HEK293 (cell line): ENCODE measurements around the gene ZNF565.

Source experiments
- BCL11A ChIP-seq: fragments of 450-650 bp; formaldehyde crosslinking; IDR thresholded peaks from 2 replicates; pipeline ENCODE4 v1.5.1; 2016; ENCODE audit warnings: low read depth, missing biosample characterization, missing genetic modification characterization
- GFI1B ChIP-seq: fragments of 450-650 bp; formaldehyde crosslinking; IDR thresholded peaks from 2 replicates; pipeline ENCODE4 v1.5.1; 2016; ENCODE audit warnings: missing biosample characterization, missing genetic modification characterization
- OVOL3 ChIP-seq: fragments of 450-650 bp; formaldehyde crosslinking; IDR thresholded peaks from 2 replicates; pipeline ENCODE4 v1.5.1; 2016; ENCODE audit warnings: missing biosample characterization, missing genetic modification characterization
- SCRT2 ChIP-seq: fragments of 450-650 bp; formaldehyde crosslinking; IDR thresholded peaks from 2 replicates; pipeline ENCODE4 v1.5.1; 2016; ENCODE audit warnings: missing biosample characterization, missing genetic modification characterization
- WT1 ChIP-seq: fragments of 450-650 bp; formaldehyde crosslinking; IDR thresholded peaks from 2 replicates; pipeline ENCODE4 v1.5.1; 2016; ENCODE audit warnings: missing biosample characterization, missing genetic modification characterization
- YY1 ChIP-seq: fragments of 450-650 bp; formaldehyde crosslinking; IDR thresholded peaks from 2 replicates; pipeline ENCODE4 v1.5.1; 2018; ENCODE audit warnings: missing biosample characterization, missing genetic modification characterization
- ZBTB7A ChIP-seq: fragments of 450-650 bp; formaldehyde crosslinking; IDR thresholded peaks from 2 replicates; pipeline ENCODE4 v1.5.1; 2016; ENCODE audit warnings: low read depth, missing biosample characterization, missing genetic modification characterization
- ZNF239 ChIP-seq: fragments of 450-650 bp; formaldehyde crosslinking; IDR thresholded peaks from 2 replicates; pipeline ENCODE4 v1.5.1; 2016; ENCODE audit warnings: missing biosample characterization, missing genetic modification characterization
- ZNF302 ChIP-seq: fragments of 450-650 bp; formaldehyde crosslinking; IDR thresholded peaks from 2 replicates; pipeline ENCODE4 v1.5.1; 2016; ENCODE audit warnings: missing biosample characterization, missing genetic modification characterization, low read depth
- ZNF311 ChIP-seq: fragments of 450-650 bp; formaldehyde crosslinking; IDR thresholded peaks from 2 replicates; pipeline ENCODE4 v1.5.1; 2017; ENCODE audit warnings: missing biosample characterization, missing genetic modification characterization, borderline replicate concordance
- ZNF423 ChIP-seq: fragments of 450-650 bp; formaldehyde crosslinking; IDR thresholded peaks from 2 replicates; pipeline ENCODE4 v1.5.1; 2016; ENCODE audit warnings: missing biosample characterization, missing genetic modification characterization
- ZNF426 ChIP-seq: fragments of 450-650 bp; formaldehyde crosslinking; IDR thresholded peaks from 2 replicates; pipeline ENCODE4 v1.5.1; 2017; ENCODE audit warnings: missing biosample characterization, missing genetic modification characterization, mild to moderate bottlenecking, inconsistent platforms, moderate library complexity
- ZNF521 ChIP-seq: fragments of 450-650 bp; formaldehyde crosslinking; IDR thresholded peaks from 2 replicates; pipeline ENCODE4 v1.5.1; 2017; ENCODE audit warnings: missing biosample characterization, mild to moderate bottlenecking, missing genetic modification characterization
- ZNF558 ChIP-seq: fragments of 450-650 bp; formaldehyde crosslinking; IDR thresholded peaks from 2 replicates; pipeline ENCODE4 v1.5.1; 2016; ENCODE audit warnings: missing biosample characterization, missing genetic modification characterization
- ZNF596 ChIP-seq: fragments of 450-650 bp; IDR thresholded peaks from 2 replicates; pipeline ENCODE4 v1.5.0; 2018; ENCODE audit warnings: missing biosample characterization, mild to moderate bottlenecking, missing genetic modification characterization, moderate library complexity
- ZNF621 ChIP-seq: fragments of 450-650 bp; formaldehyde crosslinking; IDR thresholded peaks from 2 replicates; pipeline ENCODE4 v1.5.1; 2017; ENCODE audit warnings: missing biosample characterization, missing genetic modification characterization
- ZNF658 ChIP-seq: fragments of 450-650 bp; formaldehyde crosslinking; IDR thresholded peaks from 2 replicates; pipeline ENCODE4; 2016; ENCODE audit warnings: missing biosample characterization, missing genetic modification characterization
- ZNF664 ChIP-seq: fragments of 450-650 bp; formaldehyde crosslinking; IDR thresholded peaks from 2 replicates; pipeline ENCODE4 v1.5.1; 2016; ENCODE audit warnings: missing biosample characterization, missing genetic modification characterization
- ZNF701 ChIP-seq: fragments of 450-650 bp; formaldehyde crosslinking; IDR thresholded peaks from 2 replicates; pipeline ENCODE4 v1.5.1; 2016; ENCODE audit warnings: missing biosample characterization, missing genetic modification characterization
- ZNF768 ChIP-seq: fragments of 450-650 bp; formaldehyde crosslinking; IDR thresholded peaks from 2 replicates; pipeline ENCODE4 v1.5.1; 2018; ENCODE audit warnings: missing biosample characterization, mild to moderate bottlenecking, missing genetic modification characterization
- ZNF837 ChIP-seq: fragments of 450-650 bp; formaldehyde crosslinking; IDR thresholded peaks from 2 replicates; pipeline ENCODE4 v1.5.1; 2016; ENCODE audit warnings: missing biosample characterization, missing genetic modification characterization
- TF ChIP-seq, protein P1 (sequence below): fragments of 450-650 bp; formaldehyde crosslinking; IDR thresholded peaks from 2 replicates; pipeline ENCODE4 v1.5.1; 2016; ENCODE audit warnings: missing biosample characterization, missing genetic modification characterization
- TF ChIP-seq, protein P2 (sequence below): fragments of 450-650 bp; formaldehyde crosslinking; IDR thresholded peaks from 2 replicates; pipeline ENCODE4 v1.5.1; 2017; ENCODE audit warnings: missing biosample characterization, missing genetic modification characterization
- TF ChIP-seq, protein P3 (sequence below): fragments of 450-650 bp; formaldehyde crosslinking; IDR thresholded peaks from 2 replicates; pipeline ENCODE4 v1.5.1; 2016; ENCODE audit warnings: missing biosample characterization, missing genetic modification characterization, borderline replicate concordance
- TF ChIP-seq, protein P4 (sequence below): sonication (generic); formaldehyde crosslinking; IDR thresholded peaks from 2 replicates; pipeline ENCODE4 v1.8.1; 2022; ENCODE audit warnings: mild to moderate bottlenecking, moderate library complexity, missing genetic modification reagents
- TF ChIP-seq, protein P5 (sequence below): fragments of 450-650 bp; IDR thresholded peaks from 2 replicates; pipeline ENCODE4 v1.5.1; 2018; ENCODE audit warnings: missing biosample characterization, missing genetic modification characterization
- TF ChIP-seq, protein P6 (sequence below): fragments of 450-650 bp; formaldehyde crosslinking; IDR thresholded peaks from 2 replicates; pipeline ENCODE4 v1.5.1; 2016; ENCODE audit warnings: missing biosample characterization, missing genetic modification characterization
- TF ChIP-seq, protein P7 (sequence below): fragments of 450-650 bp; formaldehyde crosslinking; IDR thresholded peaks from 2 replicates; pipeline ENCODE4 v1.5.1; 2017; ENCODE audit warnings: missing biosample characterization, missing genetic modification characterization

Gene ZNF565

DNA sequence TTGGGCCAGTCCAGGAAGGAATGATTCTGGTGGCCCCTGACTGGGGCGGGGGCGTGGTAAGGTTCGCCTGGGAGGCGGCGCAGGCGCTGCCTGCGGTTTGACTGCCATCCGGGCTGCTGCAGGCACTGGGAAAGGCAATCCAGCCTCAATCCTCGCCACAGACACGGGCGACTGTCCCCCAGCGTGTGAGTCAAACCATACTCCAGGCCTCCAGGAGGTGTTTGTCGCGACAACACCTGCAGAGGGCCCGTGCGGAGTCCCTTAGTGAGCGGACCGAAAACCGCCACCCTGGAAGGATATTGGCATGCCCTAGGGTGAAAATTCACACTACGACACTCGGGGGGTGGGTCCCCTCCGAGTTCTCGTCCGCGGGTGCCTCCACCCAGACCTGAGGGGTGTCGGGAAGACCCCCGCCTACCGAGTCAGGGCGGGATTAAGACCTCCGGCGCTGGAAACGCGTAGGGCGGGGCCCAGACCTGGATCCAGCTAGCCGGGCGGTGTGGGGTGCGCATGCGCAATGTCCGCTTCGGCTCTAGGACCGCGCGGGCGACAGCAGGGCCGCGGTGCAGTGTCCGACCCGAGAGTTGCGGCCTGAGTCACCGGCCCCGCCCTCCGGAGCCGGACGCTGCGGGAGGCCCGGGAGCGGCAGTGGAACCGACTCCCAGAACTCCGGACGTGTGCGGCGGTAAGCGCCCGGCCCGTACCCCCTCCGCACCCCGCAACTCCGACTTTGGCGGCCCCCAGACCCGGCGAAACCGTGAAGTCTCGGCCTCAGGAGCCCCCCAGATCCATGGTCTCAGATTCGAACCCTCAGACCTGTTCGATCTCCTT lies 74.8 kb downstream of the ZNF565 start, which contains the start of gene CAPNS1 (continued):
- TF ChIP-seq, protein P1, sequence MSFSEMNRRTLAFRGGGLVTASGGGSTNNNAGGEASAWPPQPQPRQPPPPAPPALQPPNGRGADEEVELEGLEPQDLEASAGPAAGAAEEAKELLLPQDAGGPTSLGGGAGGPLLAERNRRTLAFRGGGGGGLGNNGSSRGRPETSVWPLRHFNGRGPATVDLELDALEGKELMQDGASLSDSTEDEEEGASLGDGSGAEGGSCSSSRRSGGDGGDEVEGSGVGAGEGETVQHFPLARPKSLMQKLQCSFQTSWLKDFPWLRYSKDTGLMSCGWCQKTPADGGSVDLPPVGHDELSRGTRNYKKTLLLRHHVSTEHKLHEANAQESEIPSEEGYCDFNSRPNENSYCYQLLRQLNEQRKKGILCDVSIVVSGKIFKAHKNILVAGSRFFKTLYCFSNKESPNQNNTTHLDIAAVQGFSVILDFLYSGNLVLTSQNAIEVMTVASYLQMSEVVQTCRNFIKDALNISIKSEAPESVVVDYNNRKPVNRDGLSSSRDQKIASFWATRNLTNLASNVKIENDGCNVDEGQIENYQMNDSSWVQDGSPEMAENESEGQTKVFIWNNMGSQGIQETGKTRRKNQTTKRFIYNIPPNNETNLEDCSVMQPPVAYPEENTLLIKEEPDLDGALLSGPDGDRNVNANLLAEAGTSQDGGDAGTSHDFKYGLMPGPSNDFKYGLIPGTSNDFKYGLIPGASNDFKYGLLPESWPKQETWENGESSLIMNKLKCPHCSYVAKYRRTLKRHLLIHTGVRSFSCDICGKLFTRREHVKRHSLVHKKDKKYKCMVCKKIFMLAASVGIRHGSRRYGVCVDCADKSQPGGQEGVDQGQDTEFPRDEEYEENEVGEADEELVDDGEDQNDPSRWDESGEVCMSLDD (tag by site-specific recombination), result peak; percentile 98
- TF ChIP-seq ZNF768 (no peak), ZNF701 (tag by site-specific recombination) (no peak), ZNF302 (tag by site-specific recombination) (no peak), ZNF423 (peak; percentile 68), ZNF311 (no peak), BCL11A (tag by site-specific recombination) (peak; percentile 100), ZNF558 (no peak; the same call in 1 of the 2 replicates), GFI1B (peak; percentile 78; the same call in 1 of the 2 replicates), ZNF658 (tag by site-specific recombination) (no peak), YY1 (tag by site-specific recombination) (peak; percentile 71), ZBTB7A (peak; percentile 96), SCRT2 (tag by site-specific recombination) (peak; percentile 52; the same call in 1 of the 2 replicates), ZNF239 (tag by site-specific recombination) (peak; percentile 48), ZNF596 (no peak), ZNF621 (tag by site-specific recombination) (no peak), ZNF521 (tag by site-specific recombination) (no peak), ZNF664 (tag by site-specific recombination) (no peak), ZNF426 (tag by site-specific recombination) (no peak), WT1 (tag by site-specific recombination) (peak; percentile 89), OVOL3 (tag by site-specific recombination) (0 out of 2 replicates have a peak, but pooled peaks have one; percentile 31), ZNF837 (tag by site-specific recombination) (peak; percentile 64; the same call in 1 of the 2 replicates)
- TF ChIP-seq, protein P2, sequence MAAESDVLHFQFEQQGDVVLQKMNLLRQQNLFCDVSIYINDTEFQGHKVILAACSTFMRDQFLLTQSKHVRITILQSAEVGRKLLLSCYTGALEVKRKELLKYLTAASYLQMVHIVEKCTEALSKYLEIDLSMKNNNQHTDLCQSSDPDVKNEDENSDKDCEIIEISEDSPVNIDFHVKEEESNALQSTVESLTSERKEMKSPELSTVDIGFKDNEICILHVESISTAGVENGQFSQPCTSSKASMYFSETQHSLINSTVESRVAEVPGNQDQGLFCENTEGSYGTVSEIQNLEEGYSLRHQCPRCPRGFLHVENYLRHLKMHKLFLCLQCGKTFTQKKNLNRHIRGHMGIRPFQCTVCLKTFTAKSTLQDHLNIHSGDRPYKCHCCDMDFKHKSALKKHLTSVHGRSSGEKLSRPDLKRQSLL (tag by site-specific recombination), result peak; percentile 82
- TF ChIP-seq, protein P3, sequence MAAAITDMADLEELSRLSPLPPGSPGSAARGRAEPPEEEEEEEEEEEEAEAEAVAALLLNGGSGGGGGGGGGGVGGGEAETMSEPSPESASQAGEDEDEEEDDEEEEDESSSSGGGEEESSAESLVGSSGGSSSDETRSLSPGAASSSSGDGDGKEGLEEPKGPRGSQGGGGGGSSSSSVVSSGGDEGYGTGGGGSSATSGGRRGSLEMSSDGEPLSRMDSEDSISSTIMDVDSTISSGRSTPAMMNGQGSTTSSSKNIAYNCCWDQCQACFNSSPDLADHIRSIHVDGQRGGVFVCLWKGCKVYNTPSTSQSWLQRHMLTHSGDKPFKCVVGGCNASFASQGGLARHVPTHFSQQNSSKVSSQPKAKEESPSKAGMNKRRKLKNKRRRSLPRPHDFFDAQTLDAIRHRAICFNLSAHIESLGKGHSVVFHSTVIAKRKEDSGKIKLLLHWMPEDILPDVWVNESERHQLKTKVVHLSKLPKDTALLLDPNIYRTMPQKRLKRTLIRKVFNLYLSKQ (tag by site-specific recombination), result no peak
- TF ChIP-seq, protein P4, sequence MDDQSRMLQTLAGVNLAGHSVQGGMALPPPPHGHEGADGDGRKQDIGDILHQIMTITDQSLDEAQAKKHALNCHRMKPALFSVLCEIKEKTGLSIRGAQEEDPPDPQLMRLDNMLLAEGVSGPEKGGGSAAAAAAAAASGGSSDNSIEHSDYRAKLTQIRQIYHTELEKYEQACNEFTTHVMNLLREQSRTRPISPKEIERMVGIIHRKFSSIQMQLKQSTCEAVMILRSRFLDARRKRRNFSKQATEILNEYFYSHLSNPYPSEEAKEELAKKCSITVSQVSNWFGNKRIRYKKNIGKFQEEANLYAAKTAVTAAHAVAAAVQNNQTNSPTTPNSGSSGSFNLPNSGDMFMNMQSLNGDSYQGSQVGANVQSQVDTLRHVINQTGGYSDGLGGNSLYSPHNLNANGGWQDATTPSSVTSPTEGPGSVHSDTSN (CRISPR knock-in tag), result peak; percentile 88
- TF ChIP-seq, protein P5, sequence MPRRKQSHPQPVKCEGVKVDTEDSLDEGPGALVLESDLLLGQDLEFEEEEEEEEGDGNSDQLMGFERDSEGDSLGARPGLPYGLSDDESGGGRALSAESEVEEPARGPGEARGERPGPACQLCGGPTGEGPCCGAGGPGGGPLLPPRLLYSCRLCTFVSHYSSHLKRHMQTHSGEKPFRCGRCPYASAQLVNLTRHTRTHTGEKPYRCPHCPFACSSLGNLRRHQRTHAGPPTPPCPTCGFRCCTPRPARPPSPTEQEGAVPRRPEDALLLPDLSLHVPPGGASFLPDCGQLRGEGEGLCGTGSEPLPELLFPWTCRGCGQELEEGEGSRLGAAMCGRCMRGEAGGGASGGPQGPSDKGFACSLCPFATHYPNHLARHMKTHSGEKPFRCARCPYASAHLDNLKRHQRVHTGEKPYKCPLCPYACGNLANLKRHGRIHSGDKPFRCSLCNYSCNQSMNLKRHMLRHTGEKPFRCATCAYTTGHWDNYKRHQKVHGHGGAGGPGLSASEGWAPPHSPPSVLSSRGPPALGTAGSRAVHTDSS, result no peak
- TF ChIP-seq, protein P6, sequence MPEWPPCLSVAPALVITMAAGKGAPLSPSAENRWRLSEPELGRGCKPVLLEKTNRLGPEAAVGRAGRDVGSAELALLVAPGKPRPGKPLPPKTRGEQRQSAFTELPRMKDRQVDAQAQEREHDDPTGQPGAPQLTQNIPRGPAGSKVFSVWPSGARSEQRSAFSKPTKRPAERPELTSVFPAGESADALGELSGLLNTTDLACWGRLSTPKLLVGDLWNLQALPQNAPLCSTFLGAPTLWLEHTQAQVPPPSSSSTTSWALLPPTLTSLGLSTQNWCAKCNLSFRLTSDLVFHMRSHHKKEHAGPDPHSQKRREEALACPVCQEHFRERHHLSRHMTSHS (tag by site-specific recombination), result no peak
- TF ChIP-seq, protein P7, sequence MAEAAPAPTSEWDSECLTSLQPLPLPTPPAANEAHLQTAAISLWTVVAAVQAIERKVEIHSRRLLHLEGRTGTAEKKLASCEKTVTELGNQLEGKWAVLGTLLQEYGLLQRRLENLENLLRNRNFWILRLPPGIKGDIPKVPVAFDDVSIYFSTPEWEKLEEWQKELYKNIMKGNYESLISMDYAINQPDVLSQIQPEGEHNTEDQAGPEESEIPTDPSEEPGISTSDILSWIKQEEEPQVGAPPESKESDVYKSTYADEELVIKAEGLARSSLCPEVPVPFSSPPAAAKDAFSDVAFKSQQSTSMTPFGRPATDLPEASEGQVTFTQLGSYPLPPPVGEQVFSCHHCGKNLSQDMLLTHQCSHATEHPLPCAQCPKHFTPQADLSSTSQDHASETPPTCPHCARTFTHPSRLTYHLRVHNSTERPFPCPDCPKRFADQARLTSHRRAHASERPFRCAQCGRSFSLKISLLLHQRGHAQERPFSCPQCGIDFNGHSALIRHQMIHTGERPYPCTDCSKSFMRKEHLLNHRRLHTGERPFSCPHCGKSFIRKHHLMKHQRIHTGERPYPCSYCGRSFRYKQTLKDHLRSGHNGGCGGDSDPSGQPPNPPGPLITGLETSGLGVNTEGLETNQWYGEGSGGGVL (tag by site-specific recombination), result peak; percentile 62
